Renal cortex interstitium (tissue), 11 donors: ENCODE measurements around the gene ESRRB. TPM values are rescaled to one million over a fixed set of nuclear protein-coding genes. Genes with fewer than 3 reads are reported as not detected.

Source experiments
- DNase-seq, 11 donors: peaks; one replicate each; pipeline ENCODE4 v3.0.0-alpha.2; 2013; ENCODE audit warnings: low read depth in 9 of 11, low spot score in 4 of 11; ENCODE audit errors: extremely low read depth in 1 of 11
- polyA plus RNA-seq, 3 donors: library from polyadenylated mRNA; unstranded; fragments of 120-200 nt; gene quantifications; one replicate each; pipeline ENCODE4 v1.2.1, GENCODE V29; 2013; ENCODE audit not compliant: insufficient read length in 3 of 3

Gene ESRRB
- polyA plus RNA-seq, 3 donors: 6.4 to 9.6 (median 6.6) TPM

- peak in 10 of 11 donors; percentile 39 to 75 (median 62) for DNase-seq
Measured at GRCh38 chr14:76386944-76387782, 11.2 kb downstream of the ESRRB start.

DNA sequence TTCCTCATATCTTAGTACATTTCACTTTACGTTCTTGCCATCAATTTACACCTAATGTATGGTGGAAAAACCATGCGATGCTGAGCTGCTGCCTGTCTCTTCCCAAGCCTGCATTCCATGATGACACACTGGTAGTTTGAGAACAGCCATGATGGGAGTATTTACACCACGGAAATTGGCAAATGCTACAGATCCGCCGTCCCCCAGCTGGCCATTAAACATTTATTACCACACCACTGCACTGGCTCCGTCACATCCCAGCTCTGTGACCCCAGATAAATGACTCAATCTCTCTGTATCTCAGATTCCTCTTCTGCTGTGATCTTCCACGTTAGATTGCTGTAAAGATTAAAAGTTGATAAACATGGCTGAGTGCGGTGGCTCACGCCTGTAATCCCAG lies 13.9 kb downstream of the ESRRB start:
- DNase-seq: no peak

DNA sequence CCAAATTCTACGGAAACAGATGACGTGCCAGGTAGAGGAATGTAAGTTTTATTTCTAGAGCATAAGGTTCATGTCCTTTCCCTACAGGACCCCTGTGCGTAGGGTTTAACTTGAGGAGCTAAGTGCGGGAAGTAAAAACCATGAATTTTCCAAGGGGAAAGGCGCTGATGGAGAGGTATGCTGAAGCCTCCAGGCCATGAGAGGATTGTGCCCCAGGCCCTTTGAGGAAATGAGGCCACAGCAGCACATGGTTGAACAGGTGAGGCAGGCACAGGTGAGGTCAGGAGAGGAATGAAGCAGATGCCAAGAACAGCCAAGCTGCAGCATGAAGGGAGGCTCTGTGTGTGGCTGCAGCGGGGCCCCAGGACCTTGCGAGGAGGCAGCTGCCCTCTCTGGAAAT lies 14.7 kb downstream of the ESRRB start:
- DNase-seq: no peak

- DNase-seq: no peak
Measured at GRCh38 chr14:76391981-76392690, 16.2 kb downstream of the ESRRB start.

DNA sequence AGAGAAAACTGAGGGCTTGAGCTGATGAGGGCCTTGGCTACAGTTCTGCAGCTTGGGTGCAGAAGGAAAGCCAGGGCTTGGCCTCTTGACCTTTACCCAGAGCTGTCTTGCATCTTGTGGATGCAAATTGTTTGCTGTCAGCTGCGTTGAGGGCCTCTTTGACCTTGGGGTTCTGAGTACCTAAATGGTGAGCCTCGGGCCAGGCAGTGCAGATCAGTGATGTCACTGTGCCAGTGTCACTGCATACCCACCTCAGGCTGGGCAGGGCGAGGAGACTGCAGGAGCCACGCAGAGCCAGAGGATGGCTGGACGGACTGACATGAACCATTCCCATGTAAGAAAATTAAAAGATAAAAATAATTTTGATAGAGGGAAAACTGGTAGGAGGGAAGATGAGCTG lies 18.6 kb downstream of the ESRRB start:
- DNase-seq: no peak

- no peak for DNase-seq
Measured at GRCh38 chr14:76395161-76395560, 19.2 kb downstream of the ESRRB start.

- DNase-seq: peak in 10 of 11 donors; percentile 44 to 85 (median 74)
Measured at GRCh38 chr14:76396714-76397187, 20.8 kb downstream of the ESRRB start.

- DNase-seq: peak in 1 of 11 donors; percentile 8
Measured at GRCh38 chr14:76405627-76406026, 29.7 kb downstream of the ESRRB start.

- DNase-seq: no peak
Measured at GRCh38 chr14:76407449-76408150, 31.7 kb downstream of the ESRRB start.

DNA sequence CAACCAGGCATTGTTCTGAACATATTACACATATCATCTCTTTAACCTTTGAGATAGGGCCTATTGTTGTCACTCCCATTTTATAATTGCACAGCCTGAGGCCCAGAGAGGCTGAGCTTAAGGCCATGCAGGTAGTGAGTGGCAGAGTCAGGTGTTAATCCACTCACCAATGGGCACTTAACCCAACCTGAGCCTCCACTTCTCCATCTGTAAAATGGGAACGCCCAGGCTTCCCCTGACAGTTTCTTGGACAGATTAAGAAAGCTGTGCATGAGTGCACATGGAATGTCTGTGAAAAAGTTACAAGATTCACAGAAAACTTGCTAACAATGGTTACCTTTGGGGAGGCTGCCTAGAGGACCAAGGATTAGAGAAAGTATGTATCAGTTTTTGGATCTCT lies 32.9 kb downstream of the ESRRB start:
- DNase-seq: no peak

DNA sequence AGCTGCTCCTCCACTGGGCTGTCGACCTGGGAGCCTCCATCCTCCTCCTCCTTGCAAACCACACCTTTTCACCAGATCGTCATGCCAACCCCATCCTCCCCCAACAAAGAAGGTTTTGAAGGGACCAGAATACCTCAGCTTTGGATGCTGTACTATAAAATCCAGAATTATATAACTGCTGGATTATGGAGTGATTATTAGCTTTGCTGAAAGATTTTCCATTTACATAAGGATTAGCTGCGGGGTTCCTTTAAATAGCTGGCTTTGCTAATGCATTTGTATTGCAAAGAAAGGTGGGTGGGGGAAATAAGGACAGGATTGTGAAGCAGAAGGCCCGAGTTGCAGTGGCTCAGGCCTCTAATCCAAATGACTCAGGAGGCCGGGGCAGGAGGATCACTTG lies 36.6 kb downstream of the ESRRB start:
- DNase-seq: no peak

GRCh38 chr14:76413106-76413961 lies 37.4 kb downstream of the ESRRB start:
- no peak for DNase-seq

DNA sequence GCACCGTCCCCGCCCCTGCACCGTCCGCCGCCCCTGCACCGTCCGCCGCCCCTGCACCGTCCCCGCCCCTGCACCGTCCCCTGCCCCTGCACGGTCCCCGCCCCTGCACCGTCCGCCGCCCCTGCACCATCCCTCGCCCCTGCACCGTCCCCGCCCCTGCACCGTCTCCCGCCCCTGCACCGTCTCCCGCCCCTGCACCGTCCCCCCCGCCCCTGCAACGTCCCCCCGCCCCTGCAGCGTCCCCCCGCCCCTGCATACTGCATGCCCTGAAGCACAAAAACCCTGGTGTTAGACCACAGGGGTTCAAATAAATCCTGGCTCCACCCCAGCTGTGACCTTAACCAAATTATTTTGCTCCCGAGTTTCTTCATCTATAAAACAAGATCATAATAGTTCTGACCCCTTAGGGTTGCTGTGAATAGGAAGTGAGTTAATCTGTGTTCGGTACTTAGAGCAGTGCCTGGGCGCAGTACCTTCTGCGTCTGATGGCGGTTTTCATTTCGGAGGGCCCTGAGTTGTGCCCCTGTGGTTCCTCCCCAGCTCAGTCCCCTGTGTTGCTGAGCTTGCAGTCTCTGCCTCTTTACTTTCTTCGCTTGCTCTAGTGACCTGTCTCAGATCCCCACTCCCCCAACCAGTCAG lies 38.1 kb downstream of the ESRRB start:
- DNase-seq: no peak

DNA sequence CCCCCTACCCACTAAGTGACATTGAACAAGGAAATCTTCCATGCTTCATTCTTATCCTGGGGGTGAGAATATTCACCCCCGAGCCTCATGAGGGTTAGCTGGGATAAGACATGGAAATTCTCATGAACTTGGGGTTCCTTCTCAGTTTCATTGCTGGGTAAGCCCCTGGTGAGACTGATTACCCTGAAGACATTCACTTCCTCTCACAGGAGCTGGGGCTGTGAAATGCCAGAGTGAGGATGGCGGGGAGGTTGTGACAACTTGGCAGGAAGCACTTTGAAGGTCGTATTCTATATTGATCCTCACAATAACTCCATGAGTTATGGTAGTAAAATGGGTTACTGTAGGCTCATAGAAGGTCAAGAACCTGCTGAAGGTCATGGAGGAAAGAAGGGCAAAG lies 43.5 kb downstream of the ESRRB start:
- DNase-seq: no peak

GRCh38 chr14:76420827-76421226 lies 44.9 kb downstream of the ESRRB start:
- DNase-seq: no peak

DNA sequence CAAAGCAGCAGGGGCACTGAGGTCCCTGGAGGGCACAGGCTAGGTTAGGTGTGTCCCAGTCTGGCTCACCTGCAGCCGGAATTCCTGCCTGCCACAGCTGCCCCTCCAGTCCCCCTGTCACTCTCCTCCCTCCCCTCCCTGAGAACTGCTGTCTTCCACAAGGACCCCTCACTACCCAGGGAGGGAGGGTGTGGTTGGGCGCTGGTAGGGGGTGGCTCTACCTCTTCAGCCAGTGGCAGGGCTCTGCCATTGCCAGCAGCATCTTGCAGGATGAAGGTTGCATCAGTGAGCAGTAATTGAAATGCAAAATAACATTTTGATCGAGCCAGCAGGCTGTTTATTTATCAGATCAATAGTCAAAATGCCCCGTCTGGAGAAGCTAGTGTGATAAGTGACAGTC lies 45.7 kb downstream of the ESRRB start:
- DNase-seq: no peak

- DNase-seq: no peak
Measured at GRCh38 chr14:76422662-76423061, 46.7 kb downstream of the ESRRB start.

DNA sequence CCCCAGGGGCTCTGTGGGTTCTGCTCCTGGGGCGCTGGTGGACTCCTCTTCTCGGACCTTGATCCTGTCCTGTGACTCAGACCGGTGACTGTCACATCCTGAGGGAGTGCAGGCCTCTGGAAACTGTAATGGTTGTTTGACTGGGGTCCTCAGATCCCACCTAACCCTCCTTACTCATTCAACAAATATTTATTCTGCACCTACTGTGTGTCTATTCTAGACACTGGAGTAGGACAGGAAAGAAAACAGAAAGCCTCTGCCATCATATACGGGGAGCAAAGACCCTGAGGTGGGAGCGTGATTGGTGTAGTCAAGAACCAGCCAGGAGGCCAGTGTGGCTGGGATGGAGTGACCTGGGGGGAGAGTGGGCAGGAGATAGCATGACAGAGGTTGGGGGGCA lies 47.6 kb downstream of the ESRRB start:
- no peak for DNase-seq
